Fibroblast of lung (primary cell): ENCODE measurements around the gene CNNM4.

Experiments used
- EZH2 ChIP-seq: IDR thresholded peaks from 2 replicates; pipeline ENCODE4 v1.5.1; 2012; ENCODE audit warnings: low read length, control low read depth, mild to moderate bottlenecking; ENCODE audit errors: missing control alignments
- TF ChIP-seq, protein P1 (sequence below), 2 donors: IDR thresholded peaks in 1 of 2; conservative IDR thresholded peaks in 1 of 2; 1 replicate in 1 of 2; 2 replicates in 1 of 2; pipeline ENCODE4 v1.5.1; 2011 to 2012; ENCODE audit warnings: low read length in 2 of 2, control low read depth in 1 of 2, inconsistent platforms in 1 of 2, low read depth in 1 of 2, mild to moderate bottlenecking in 1 of 2

- TF ChIP-seq, protein P1, sequence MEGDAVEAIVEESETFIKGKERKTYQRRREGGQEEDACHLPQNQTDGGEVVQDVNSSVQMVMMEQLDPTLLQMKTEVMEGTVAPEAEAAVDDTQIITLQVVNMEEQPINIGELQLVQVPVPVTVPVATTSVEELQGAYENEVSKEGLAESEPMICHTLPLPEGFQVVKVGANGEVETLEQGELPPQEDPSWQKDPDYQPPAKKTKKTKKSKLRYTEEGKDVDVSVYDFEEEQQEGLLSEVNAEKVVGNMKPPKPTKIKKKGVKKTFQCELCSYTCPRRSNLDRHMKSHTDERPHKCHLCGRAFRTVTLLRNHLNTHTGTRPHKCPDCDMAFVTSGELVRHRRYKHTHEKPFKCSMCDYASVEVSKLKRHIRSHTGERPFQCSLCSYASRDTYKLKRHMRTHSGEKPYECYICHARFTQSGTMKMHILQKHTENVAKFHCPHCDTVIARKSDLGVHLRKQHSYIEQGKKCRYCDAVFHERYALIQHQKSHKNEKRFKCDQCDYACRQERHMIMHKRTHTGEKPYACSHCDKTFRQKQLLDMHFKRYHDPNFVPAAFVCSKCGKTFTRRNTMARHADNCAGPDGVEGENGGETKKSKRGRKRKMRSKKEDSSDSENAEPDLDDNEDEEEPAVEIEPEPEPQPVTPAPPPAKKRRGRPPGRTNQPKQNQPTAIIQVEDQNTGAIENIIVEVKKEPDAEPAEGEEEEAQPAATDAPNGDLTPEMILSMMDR (conservative IDR thresholded peaks at IDR 0.05 in 1 of 2, IDR thresholded peaks at IDR 0.05 in 1 of 2; ENCODE audit: low read depth in 1 of 2, low read length in 2 of 2): no peak
- no peak for TF ChIP-seq EZH2
Measured at GRCh38 chr2:96764253-96764637, 3.5 kb downstream of the CNNM4 start.
